Measurements from ENCODE around the gene SWSAP1.
"Not testable (repeated sequence)": the region's sequence is repeated elsewhere in the genome, so short reads cannot be mapped to it uniquely, and the experiment has no call there.

SWSAP1 gene

DNA sequence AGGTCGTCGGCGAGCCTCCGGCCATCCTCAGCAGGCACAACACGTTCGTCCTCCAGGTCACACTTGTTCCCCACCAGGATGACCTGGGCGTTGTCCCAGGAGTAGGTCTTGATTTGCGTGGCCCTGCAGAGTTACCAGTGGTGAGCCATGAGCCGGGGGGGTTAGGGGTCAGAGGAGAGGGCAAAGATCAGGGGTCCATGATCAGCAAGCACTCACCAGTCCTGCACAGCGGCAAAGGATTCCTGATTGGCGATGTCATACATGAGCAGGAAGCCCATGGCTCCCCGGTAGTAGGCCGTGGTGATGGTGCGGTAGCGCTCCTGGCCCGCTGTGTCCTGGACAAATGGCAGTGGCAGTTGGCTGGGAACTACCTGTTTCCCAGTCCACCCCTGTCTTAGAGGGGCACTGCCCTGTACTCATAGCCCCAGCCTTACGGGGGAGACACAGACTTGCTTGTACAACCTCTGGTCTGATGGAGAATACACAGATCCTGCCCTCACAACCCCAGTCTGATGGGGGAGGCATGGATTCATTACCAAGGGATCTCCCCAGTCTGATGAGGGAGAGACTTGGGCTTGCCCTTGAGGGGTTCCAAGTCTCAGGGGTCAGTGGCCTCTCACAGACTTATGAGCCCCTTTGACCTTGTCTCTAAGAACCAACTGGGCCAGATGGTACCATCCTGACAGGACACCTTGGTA, 38.9 kb upstream of the SWSAP1 start:
- TF ChIP-seq CTCF (IDR thresholded peaks at IDR 0.05; ENCODE audit: extremely low read depth, insufficient read depth, missing control alignments), result no peak
- in situ Hi-C loops (cut with MboI; ENCODE audit: low pct_unique_long_range_greater_than_20kb, low sequenced_read_pairs, unreplicated experiment), result no loop called here
- DNase-seq (ENCODE audit: low spot score), result no peak

- in situ Hi-C loops (cut with MboI; ENCODE audit: low pct_unique_long_range_greater_than_20kb, low sequenced_read_pairs, unreplicated experiment), result no loop called here
- DNase-seq (ENCODE audit: low spot score), result no peak
- TF ChIP-seq CTCF (IDR thresholded peaks at IDR 0.05; ENCODE audit: extremely low read depth, insufficient read depth, missing control alignments), result no peak
Observed at GRCh38 chr19:11337080-11337479, 37.4 kb upstream of the SWSAP1 start.

DNA sequence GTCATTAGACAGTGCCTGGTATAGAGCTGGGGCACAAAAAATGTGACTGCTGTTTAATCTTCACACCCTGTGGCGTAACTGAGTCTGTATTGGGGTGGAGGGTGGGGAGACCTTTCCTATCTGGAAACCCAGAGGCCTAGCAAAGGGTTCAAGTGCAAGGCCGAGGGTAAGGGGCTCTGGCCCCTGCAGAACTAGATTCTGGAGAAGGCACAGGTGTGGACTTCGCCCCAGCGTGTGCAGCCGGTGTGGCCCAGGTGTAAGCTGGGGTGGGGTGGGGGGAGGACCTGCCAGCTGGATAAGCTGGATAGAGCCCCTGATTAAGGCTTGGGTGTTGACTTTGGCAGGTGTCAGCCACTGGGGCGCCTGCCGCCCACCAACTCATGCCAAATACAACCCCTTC, 36.3 kb upstream of the SWSAP1 start:
- peak; percentile 17 for DNase-seq (ENCODE audit: low spot score)
- in situ Hi-C loops (cut with MboI; ENCODE audit: low pct_unique_long_range_greater_than_20kb, low sequenced_read_pairs, unreplicated experiment), result no loop called here
- no peak for TF ChIP-seq CTCF (IDR thresholded peaks at IDR 0.05; ENCODE audit: extremely low read depth, insufficient read depth, missing control alignments)

DNA sequence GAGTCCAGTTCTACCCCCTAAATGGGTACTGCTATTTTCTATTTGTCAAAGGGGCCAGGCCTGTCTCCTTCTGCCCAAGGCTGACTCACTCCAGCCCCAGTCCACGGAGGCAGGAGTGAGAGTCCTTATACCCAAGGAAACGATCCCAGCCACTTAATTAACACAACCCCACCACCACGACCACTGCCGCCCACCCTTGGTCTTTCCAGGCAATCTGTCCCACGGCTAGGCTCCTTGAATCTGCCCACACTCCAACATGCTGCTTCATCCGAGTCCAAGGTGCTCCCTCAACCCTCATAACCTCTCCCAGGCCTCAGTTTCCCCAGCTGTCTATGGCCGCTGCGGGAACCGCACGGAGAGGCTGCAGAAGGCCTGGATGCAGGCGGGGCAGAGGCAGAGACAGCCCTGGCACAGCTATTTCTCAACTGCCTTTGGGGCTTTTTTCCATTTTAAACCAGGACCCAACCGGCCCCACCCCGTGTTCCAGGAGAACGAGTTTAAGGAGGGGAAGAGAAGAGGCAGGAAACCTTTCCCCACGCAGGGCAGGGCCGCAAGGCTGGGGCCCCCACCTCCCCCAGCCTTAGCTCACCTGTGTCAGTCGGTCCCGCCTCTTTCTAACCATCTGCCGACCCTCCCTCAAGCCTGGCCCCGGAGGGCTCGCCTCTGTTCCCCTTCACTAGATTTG, 35.8 kb upstream of the SWSAP1 start:
- in situ Hi-C loops (cut with MboI; ENCODE audit: low pct_unique_long_range_greater_than_20kb, low sequenced_read_pairs, unreplicated experiment), result no loop called here
- TF ChIP-seq CTCF (IDR thresholded peaks at IDR 0.05; ENCODE audit: extremely low read depth, insufficient read depth, missing control alignments), result no peak
- DNase-seq (ENCODE audit: low spot score), result no peak

DNA sequence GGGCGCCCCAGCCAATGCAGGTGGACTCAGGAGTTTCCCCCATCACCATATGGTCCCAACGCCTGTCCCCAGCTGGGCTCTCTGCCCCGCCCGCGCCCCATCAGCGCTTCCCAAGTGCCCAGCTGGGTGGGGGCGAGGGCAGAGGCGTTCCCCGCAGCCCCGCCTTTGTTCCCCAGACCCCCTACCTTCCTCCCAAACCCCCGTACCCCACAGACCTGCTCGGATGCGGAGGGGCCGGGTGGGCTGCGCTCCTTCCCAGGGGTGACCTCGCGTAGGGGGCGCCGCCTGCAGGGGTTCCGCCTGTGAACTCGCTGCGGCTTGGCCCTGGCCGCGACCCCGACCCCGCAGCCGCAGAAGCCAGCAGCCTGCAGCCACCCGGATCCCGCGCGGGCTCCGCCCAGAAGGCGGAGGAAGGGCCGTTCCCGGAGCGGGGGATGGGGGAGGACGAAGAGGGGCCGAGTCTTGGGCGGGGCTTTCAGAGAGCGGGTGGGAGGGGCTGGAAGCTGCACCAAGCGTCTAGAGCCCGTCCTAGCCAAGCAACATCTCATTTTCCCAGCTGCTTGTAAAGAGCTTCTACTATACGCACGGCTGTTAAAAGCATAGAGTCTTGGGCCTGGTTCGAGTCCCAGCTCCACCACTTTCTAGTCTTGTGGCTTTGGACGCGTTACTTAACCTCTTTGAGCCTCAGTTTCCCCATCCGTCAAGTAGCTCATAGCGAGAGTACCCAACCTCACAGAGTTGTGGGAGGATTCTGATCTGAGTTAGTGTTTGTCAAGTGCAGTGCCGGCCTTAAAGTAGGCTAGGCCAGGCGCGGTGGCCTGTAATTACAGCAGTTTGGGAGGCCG, 35.0 kb upstream of the SWSAP1 start, which contains the start of gene RAB3D:
RAB3D (minus strand) TSS at position 404 of the 845 bp plus-strand sequence. CDS start 2,258 bp downstream, outside the sequence.
- in situ Hi-C loops (cut with MboI; ENCODE audit: low pct_unique_long_range_greater_than_20kb, low sequenced_read_pairs, unreplicated experiment), result no loop called here
- no peak for TF ChIP-seq CTCF (IDR thresholded peaks at IDR 0.05; ENCODE audit: extremely low read depth, insufficient read depth, missing control alignments)
- peak; percentile 97 for DNase-seq (ENCODE audit: low spot score)

DNA sequence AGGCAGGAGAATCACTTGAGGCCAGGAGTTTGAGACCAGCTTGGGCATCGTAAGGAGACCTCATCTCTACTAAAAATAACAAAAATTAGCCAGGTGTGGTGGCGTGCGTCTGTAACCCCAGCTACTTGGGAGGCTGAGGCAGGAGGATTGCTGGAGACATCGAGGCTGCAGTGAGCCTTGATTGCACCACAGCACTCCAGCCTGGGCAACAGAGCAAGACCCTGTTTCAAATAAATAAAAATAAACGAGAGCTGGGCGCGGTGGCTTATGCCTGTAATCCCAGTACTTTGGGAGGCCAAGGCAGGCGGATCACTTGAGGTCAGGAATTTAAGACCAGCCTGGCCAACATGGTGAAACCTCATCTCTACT, 34.4 kb upstream of the SWSAP1 start:
- in situ Hi-C loops (cut with MboI; ENCODE audit: low pct_unique_long_range_greater_than_20kb, low sequenced_read_pairs, unreplicated experiment); DNase-seq (ENCODE audit: low spot score): not testable (repeated sequence)
